Spleen (tissue), 11 donors: ENCODE data around the gene CPT1A. TPM values are rescaled to one million over a fixed set of nuclear protein-coding genes. Genes with fewer than 3 reads are reported as not detected.

Experiments
- DNase-seq: peaks from one replicate; pipeline ENCODE4 v3.0.0-alpha.2; 2020
- H3K27ac ChIP-seq, 8 donors: fragments of 200-600 bp; sonication (generic) in 7 of 8; 1 replicate in 4 of 8; 2 replicates in 4 of 8; pipeline versions ENCODE4 v1.5.0 to v1.8.0; 2016 to 2021; ENCODE audit warnings: inconsistent platforms in 4 of 8, mild to moderate bottlenecking in 4 of 8, moderate library complexity in 1 of 8
- H3K27me3 ChIP-seq, 7 donors: fragments of 200-600 bp; sonication (generic) in 6 of 7; replicated peaks in 1 of 7; 1 replicate in 4 of 7; 2 replicates in 3 of 7; pipeline versions ENCODE4 v1.5.0 to v1.8.0; 2016 to 2021; ENCODE audit warnings: inconsistent platforms in 3 of 7, mild to moderate bottlenecking in 1 of 7
- H3K36me3 ChIP-seq, 6 donors: fragments of 200-600 bp; sonication (generic) in 5 of 6; 1 replicate in 4 of 6; 2 replicates in 2 of 6; pipeline versions ENCODE4 v1.5.0 to v1.8.0; 2016 to 2021; ENCODE audit warnings: inconsistent platforms in 2 of 6
- H3K4me1 ChIP-seq, 6 donors: fragments of 200-600 bp; sonication (generic) in 5 of 6; 1 replicate in 3 of 6; 2 replicates in 3 of 6; pipeline versions ENCODE4 v1.5.0 to v1.8.0; 2016 to 2021; ENCODE audit warnings: inconsistent platforms in 3 of 6
- H3K4me3 ChIP-seq, 8 donors: fragments of 200-600 bp; sonication (generic) in 7 of 8; 1 replicate in 4 of 8; 2 replicates in 4 of 8; pipeline versions ENCODE4 v1.5.0 to v1.8.0; 2016 to 2021; ENCODE audit warnings: inconsistent platforms in 4 of 8, mild to moderate bottlenecking in 4 of 8, moderate library complexity in 2 of 8
- H3K9me3 ChIP-seq, 8 donors: fragments of 200-600 bp; sonication (generic) in 7 of 8; 1 replicate in 4 of 8; 2 replicates in 4 of 8; pipeline versions ENCODE4 v1.5.0 to v1.8.0; 2016 to 2021; ENCODE audit warnings: inconsistent platforms in 4 of 8
- CTCF ChIP-seq, 11 experiments: fragments of 200-600 bp in 7 of 11; fragments of 450-650 bp in 4 of 11; sonication (generic) in 4 of 11; IDR thresholded peaks in 8 of 11; conservative IDR thresholded peaks in 3 of 11; 1 replicate in 7 of 11; 2 replicates in 4 of 11; pipeline versions ENCODE4 v1.4.0 to v1.8.0; 2016 to 2021; ENCODE audit warnings: antibody characterized with exemption in 11 of 11, inconsistent platforms in 4 of 11, mild to moderate bottlenecking in 1 of 11
- POLR2A ChIP-seq, 3 donors: fragments of 450-650 bp; IDR thresholded peaks; one replicate each; pipeline ENCODE4 v1.5.1; 2017; ENCODE audit warnings: antibody characterized with exemption in 3 of 3, mild to moderate bottlenecking in 1 of 3
- POLR2AphosphoS5 ChIP-seq, 3 donors: sonication (generic); formaldehyde crosslinking; IDR thresholded peaks; one replicate each; pipeline ENCODE4 v1.5.1; 2017; ENCODE audit warnings: antibody characterized with exemption in 3 of 3
- WGBS, 5 donors: extraction: QIAGEN DNeasy Blood & Tissue Kit in 3 of 5; methylation state at CpG; one replicate each; pipeline versions ENCODE4 v1.1.5 to v1.1.7; 2013 to 2018; 5-methylcytosine and 5-hydroxymethylcytosine counted together
- intact Hi-C: fragments of 100-400 bp; cut with DNase I; formaldehyde crosslinking; loops from one replicate; pipeline ENCODE4 v1.15.0; 2023; ENCODE audit warnings: low total_unique reads
- polyA plus RNA-seq, 3 donors: library from polyadenylated mRNA; stranded (reverse); fragments of 200-250 nt; gene quantifications; one replicate each; pipeline ENCODE4 v1.2.1, GENCODE V29; 2013
- total RNA-seq, 7 donors: library from RNA; depleted of rRNA in 3 of 7; stranded (reverse); fragments of >200 nt in 3 of 7; fragmentation: NEBNext Ultra II Directional in 4 of 7; extraction: Animal tissue kit (Norgen Biotek cat#: 25700) in 4 of 7; gene quantifications; one replicate each; pipeline versions ENCODE4 v1.1.0 to v1.2.1, GENCODE V29; 2016 to 2021
- donor health status: healthy with polysubstance abuse.
- donor health status: DM: no; HTN: no; CAD: no; lungs with moderate emphysema.
- donor health status: DM: no; HTN: no; CAD: no.
- donor health status: Bipolar disorder and iron deficiency.
- donor health status: healthy.
- donor health status: DM: no; HTN: no; CAD: no.
- donor health status: DM: yes; HTN: yes; CAD: no.

Gene CPT1A
- total and polyA plus RNA-seq, 10 donors = 6.7 to 118 (median 69.4) TPM

- no peak overlapping the region for H3K27ac ChIP-seq
- no peak overlapping the region for H3K4me3 ChIP-seq
- no peaks in the 10 kb centered on the region for H3K9me3 ChIP-seq
- no peaks in the 10 kb centered on the region for H3K27me3 ChIP-seq
- H3K4me1 ChIP-seq = peaks cover 14 to 45% (median 35%) of the 10 kb centered on the region in 6 donors
- no peaks in the 10 kb centered on the region for H3K36me3 ChIP-seq
- intact Hi-C loops = no loop called here
- no peak for TF ChIP-seq POLR2A (IDR thresholded peaks at IDR 0.05)
- TF ChIP-seq CTCF (IDR thresholded peaks at IDR 0.05 in 8 of 11, conservative IDR thresholded peaks at IDR 0.05 in 3 of 11) = no peak
- TF ChIP-seq POLR2AphosphoS5 (IDR thresholded peaks at IDR 0.05) = no peak
- no peak for DNase-seq
- WGBS, 5 donors = 80 to 95% (median 90%) methylated on average over 6 of the region's 6 CpGs
These were observed 3.1 kb upstream of the CPT1A start for GRCh38 chr11:68844801-68845200.

GRCh38 chr11:68844376-68844775 is 2.7 kb upstream of the CPT1A start:
- no peak for TF ChIP-seq POLR2AphosphoS5 (IDR thresholded peaks at IDR 0.05)
- no peak for TF ChIP-seq CTCF (IDR thresholded peaks at IDR 0.05 in 8 of 11, conservative IDR thresholded peaks at IDR 0.05 in 3 of 11)
- no peak for TF ChIP-seq POLR2A (IDR thresholded peaks at IDR 0.05)
- Histone ChIP-seq H3K4me1 (peaks cover 14 to 50% (median 40%) of the 10 kb centered on the region in 6 donors), H3K27me3 (no peaks in the 10 kb centered on the region), H3K27ac (peak overlapping the region in 7 of 8 donors; percentile 5 to 98 (median 94)), H3K4me3 (peak overlapping the region in 6 of 8 donors; percentile 81 to 95 (median 91)), H3K9me3 (no peaks in the 10 kb centered on the region), H3K36me3 (no peaks in the 10 kb centered on the region)
- 54 to 79% (median 70%) methylated on average over 3 of the region's 3 CpGs for WGBS, 5 donors
- DNase-seq = no peak
- intact Hi-C loops = no loop called here

- Histone ChIP-seq H3K36me3 (no peaks in the 10 kb centered on the region), H3K27me3 (no peaks in the 10 kb centered on the region), H3K4me3 (peak overlapping the region; percentile 81 to 98 (median 91)), H3K4me1 (peaks cover 14 to 55% (median 41%) of the 10 kb centered on the region in 6 donors), H3K27ac (peak overlapping the region; percentile 5 to 98 (median 94)), H3K9me3 (no peaks in the 10 kb centered on the region)
- DNase-seq = peak; percentile 96
- TF ChIP-seq CTCF (IDR thresholded peaks at IDR 0.05 in 8 of 11, conservative IDR thresholded peaks at IDR 0.05 in 3 of 11) (peak; percentile 56 to 88 (median 82)), POLR2A (IDR thresholded peaks at IDR 0.05) (no peak), POLR2AphosphoS5 (IDR thresholded peaks at IDR 0.05) (peak; percentile 80 to 87 (median 83))
- intact Hi-C loops = no loop called here
- 0 to 9% (median 5%) methylated on average over 38 to 54 of the region's 54 CpGs for WGBS, 5 donors
These were observed 2.1 kb upstream of the CPT1A start for GRCh38 chr11:68843703-68844312.

- H3K27me3 ChIP-seq = no peaks in the 10 kb centered on the region
- H3K36me3 ChIP-seq = no peaks in the 10 kb centered on the region
- peak overlapping the region; percentile 66 to 98 (median 94) for H3K27ac ChIP-seq
- no peak for TF ChIP-seq CTCF (IDR thresholded peaks at IDR 0.05 in 8 of 11, conservative IDR thresholded peaks at IDR 0.05 in 3 of 11)
- no peak for TF ChIP-seq POLR2A (IDR thresholded peaks at IDR 0.05)
- TF ChIP-seq POLR2AphosphoS5 (IDR thresholded peaks at IDR 0.05) = no peak
- H3K9me3 ChIP-seq = no peaks in the 10 kb centered on the region
- WGBS, 5 donors = 0 to 5% (median 2%) methylated on average over 23 of the region's 23 CpGs
- peak overlapping the region; percentile 81 to 98 (median 91) for H3K4me3 ChIP-seq
- intact Hi-C loops = no loop called here
- peaks cover 21 to 62% (median 48%) of the 10 kb centered on the region in 6 donors for H3K4me1 ChIP-seq
- DNase-seq = peak; percentile 81
These were observed 1.4 kb upstream of the CPT1A start for GRCh38 chr11:68843052-68843561.
